HEK293 (cell line): Measurements from ENCODE around the gene OPA3.

ENCODE experiments used
- CTCF ChIA-PET: fragments of 350-600 bp; formaldehyde crosslinking; extraction: SDS; loops from one replicate; lab custom pipeline; 2021; ENCODE audit warnings: antibody characterized with exemption; lab: Yijun Ruan, JAX
- POLR2A ChIA-PET: fragments of 300-600 bp; formaldehyde crosslinking; extraction: SDS; loops from one replicate; lab custom pipeline; 2020; ENCODE audit warnings: antibody characterized with exemption, inconsistent platforms; lab: Yijun Ruan, JAX
- H3K27ac ChIP-seq: fragments of 200-500 bp; sonication (Bioruptor generic); 2 replicates; pipeline ENCODE4 v1.5.1; 2014; ENCODE audit warnings: low read depth, low read length, control low read depth, inconsistent platforms; ENCODE audit errors: extremely low read depth
- H3K36me3 ChIP-seq, 2 experiments: fragments of 200-500 bp in 1 of 2; sonication (Bioruptor generic) in 1 of 2; 1 replicate in 1 of 2; 2 replicates in 1 of 2; pipeline ENCODE4 v1.5.1; 2014 to 2017; ENCODE audit warnings: inconsistent platforms in 2 of 2, low read length in 2 of 2; ENCODE audit not compliant: control insufficient read depth in 2 of 2, insufficient read depth in 1 of 2
- H3K4me1 ChIP-seq: fragments of 200-500 bp; sonication (Bioruptor generic); 2 replicates; pipeline ENCODE4 v1.5.1; 2014; ENCODE audit warnings: mild to moderate bottlenecking, low read length, inconsistent platforms; ENCODE audit not compliant: control insufficient read depth, insufficient read depth
- H3K4me3 ChIP-seq: 2 replicates; pipeline ENCODE4 v1.5.1; 2011; ENCODE audit warnings: low read depth, mild to moderate bottlenecking, control low read depth, low read length, moderate library complexity
- H3K9me3 ChIP-seq: fragments of 200-500 bp; sonication (Bioruptor generic); 2 replicates; pipeline ENCODE4 v1.5.1; 2014; ENCODE audit warnings: low read depth, low read length, inconsistent platforms; ENCODE audit not compliant: control insufficient read depth, insufficient read depth
- ATF2 ChIP-seq: fragments of 450-650 bp; formaldehyde crosslinking; IDR thresholded peaks from 2 replicates; pipeline ENCODE4 v1.5.1; 2016; ENCODE audit warnings: missing biosample characterization, missing genetic modification characterization, low read depth
- BCL11B ChIP-seq: fragments of 450-650 bp; formaldehyde crosslinking; IDR thresholded peaks from 2 replicates; pipeline ENCODE4 v1.5.1; 2016; ENCODE audit warnings: low read depth, missing biosample characterization, missing genetic modification characterization
- HIC1 ChIP-seq: fragments of 450-650 bp; formaldehyde crosslinking; IDR thresholded peaks from 2 replicates; pipeline ENCODE4 v1.5.1; 2016; ENCODE audit warnings: missing biosample characterization, missing genetic modification characterization
- IKZF3 ChIP-seq: fragments of 450-650 bp; IDR thresholded peaks from 2 replicates; pipeline ENCODE4 v1.5.0; 2018; ENCODE audit warnings: missing biosample characterization, mild to moderate bottlenecking, missing genetic modification characterization, moderate library complexity
- KLF8 ChIP-seq: fragments of 450-650 bp; formaldehyde crosslinking; IDR thresholded peaks from 2 replicates; pipeline ENCODE4 v1.5.1; 2016; ENCODE audit warnings: missing biosample characterization, missing genetic modification characterization
- OSR2 ChIP-seq: fragments of 450-650 bp; formaldehyde crosslinking; IDR thresholded peaks from 2 replicates; pipeline ENCODE4 v1.5.1; 2016; ENCODE audit warnings: missing biosample characterization, missing genetic modification characterization
- PRDM4 ChIP-seq: fragments of 450-650 bp; formaldehyde crosslinking; IDR thresholded peaks from 2 replicates; pipeline ENCODE4 v1.5.1; 2017; ENCODE audit warnings: missing biosample characterization, missing genetic modification characterization
- REST ChIP-seq: fragments of 450-650 bp; formaldehyde crosslinking; IDR thresholded peaks from 2 replicates; pipeline ENCODE4 v1.5.1; 2016; ENCODE audit warnings: missing biosample characterization, missing genetic modification characterization
- SP2 ChIP-seq: fragments of 450-650 bp; formaldehyde crosslinking; IDR thresholded peaks from 2 replicates; pipeline ENCODE4 v1.5.1; 2016; ENCODE audit warnings: missing biosample characterization, missing genetic modification characterization
- SP7 ChIP-seq: fragments of 450-650 bp; formaldehyde crosslinking; IDR thresholded peaks from 2 replicates; pipeline ENCODE4 v1.5.1; 2016; ENCODE audit warnings: missing biosample characterization, missing genetic modification characterization
- TCF7L2 ChIP-seq: IDR thresholded peaks from 2 replicates; pipeline ENCODE4 v1.6.1; 2011; ENCODE audit warnings: low read depth, mild to moderate bottlenecking, inconsistent platforms, low read length, moderate library complexity, borderline replicate concordance
- ZBTB20 ChIP-seq: fragments of 450-650 bp; formaldehyde crosslinking; IDR thresholded peaks from 2 replicates; pipeline ENCODE4 v1.5.1; 2016; ENCODE audit warnings: missing biosample characterization, missing genetic modification characterization
- ZBTB44 ChIP-seq: fragments of 450-650 bp; IDR thresholded peaks from 2 replicates; pipeline ENCODE4 v1.5.1; 2018; ENCODE audit warnings: missing biosample characterization, mild to moderate bottlenecking, missing genetic modification characterization
- ZEB2 ChIP-seq: fragments of 450-650 bp; formaldehyde crosslinking; IDR thresholded peaks from 2 replicates; pipeline ENCODE4 v1.5.1; 2016; ENCODE audit warnings: missing biosample characterization, missing genetic modification characterization
- ZIC2 ChIP-seq: fragments of 450-650 bp; formaldehyde crosslinking; IDR thresholded peaks from 2 replicates; pipeline ENCODE4 v1.5.1; 2016; ENCODE audit warnings: missing biosample characterization, missing genetic modification characterization
- ZNF23 ChIP-seq: fragments of 450-650 bp; formaldehyde crosslinking; IDR thresholded peaks from 2 replicates; pipeline ENCODE4 v1.5.1; 2016; ENCODE audit warnings: missing biosample characterization, missing genetic modification characterization, borderline replicate concordance
- ZNF24 ChIP-seq: fragments of 450-650 bp; formaldehyde crosslinking; IDR thresholded peaks from 2 replicates; pipeline ENCODE4 v1.5.1; 2016; ENCODE audit warnings: missing biosample characterization, missing genetic modification characterization
- ZNF335 ChIP-seq: fragments of 450-650 bp; formaldehyde crosslinking; conservative IDR thresholded peaks from 2 replicates; pipeline ENCODE4 v1.5.1; 2016; ENCODE audit warnings: missing biosample characterization, missing genetic modification characterization
- ZNF366 ChIP-seq: fragments of 450-650 bp; formaldehyde crosslinking; conservative IDR thresholded peaks from 2 replicates; pipeline ENCODE4 v1.5.1; 2016; ENCODE audit warnings: missing biosample characterization, missing genetic modification characterization
- ZNF391 ChIP-seq: fragments of 450-650 bp; formaldehyde crosslinking; IDR thresholded peaks from 2 replicates; pipeline ENCODE4 v1.5.1; 2016; ENCODE audit warnings: low read depth, missing biosample characterization, missing genetic modification characterization, borderline replicate concordance
- ZNF449 ChIP-seq: fragments of 450-650 bp; formaldehyde crosslinking; IDR thresholded peaks from 2 replicates; pipeline ENCODE4 v1.5.1; 2017; ENCODE audit warnings: missing biosample characterization, mild to moderate bottlenecking, missing genetic modification characterization, moderate library complexity
- ZNF707 ChIP-seq: fragments of 450-650 bp; formaldehyde crosslinking; IDR thresholded peaks from 2 replicates; pipeline ENCODE4 v1.5.1; 2016; ENCODE audit warnings: missing biosample characterization, missing genetic modification characterization

OPA3 gene

GRCh38 chr19:45506246-45506988, 78.2 kb downstream of the OPA3 start:
- CTCF ChIA-PET = interaction anchor here (0.6 to 2.6 kb wide), 9 partner anchors 10 to 743 kb away, joined by 3 to 19 read pairs (median 3); no protein-coding TSS in a partner anchor
- Histone ChIP-seq H3K9me3 (no peaks in the 10 kb centered on the region), H3K4me3 (peak overlapping the region; percentile 87), H3K4me1 (peaks cover 15% of the 10 kb centered on the region), H3K36me3 (no peaks in the 10 kb centered on the region), H3K27ac (peak overlapping the region; percentile 67)
- POLR2A ChIA-PET = interaction anchor here (0.5 kb wide), 1 partner anchor 18 kb away, joined by 4 read pairs; no protein-coding TSS in a partner anchor
- TF ChIP-seq ZNF391 (tag by site-specific recombination) (no peak; the same call in 1 of the 2 replicates), ZIC2 (tag by site-specific recombination) (peak; percentile 67), ZBTB20 (tag by site-specific recombination) (peak; percentile 48), ZNF449 (tag by site-specific recombination) (no peak; the same call in 1 of the 2 replicates), OSR2 (tag by site-specific recombination) (0 out of 2 replicates have a peak, but pooled peaks have one; percentile 7), ZNF707 (tag by site-specific recombination) (no peak), ZNF24 (tag by site-specific recombination) (no peak), ATF2 (tag by site-specific recombination) (peak; percentile 99), BCL11B (tag by site-specific recombination) (peak; percentile 21; the same call in 1 of the 2 replicates), KLF8 (tag by site-specific recombination) (peak; percentile 88), IKZF3 (tag by site-specific recombination) (peak; percentile 49; the same call in 1 of the 2 replicates), ZNF366 (tag by site-specific recombination) (peak; percentile 57; the same call in 1 of the 2 replicates), PRDM4 (tag by site-specific recombination) (peak; percentile 10; the same call in 1 of the 2 replicates), ZNF23 (tag by site-specific recombination) (no peak), REST (tag by site-specific recombination) (no peak), TCF7L2 (no peak), ZNF335 (peak; percentile 96), ZBTB44 (0 out of 2 replicates have a peak, but pooled peaks have one; percentile 5), ZEB2 (tag by site-specific recombination) (peak; percentile 77), SP7 (tag by site-specific recombination) (peak; percentile 55; the same call in 1 of the 2 replicates), SP2 (tag by site-specific recombination) (peak; percentile 70), HIC1 (tag by site-specific recombination) (peak; percentile 82)
